IMR-90 (cell line): ENCODE measurements around the gene SPATA31D3. TPM values are rescaled to one million over a fixed set of nuclear protein-coding genes. Genes with fewer than 3 reads are reported as not detected.

Source experiments
- ATAC-seq: fragments of 200-7000 bp; cut with Tn5 transposase; 2 replicates; pipeline ENCODE4 v1.9.1; 2020; ENCODE audit warnings: low read depth, mild to moderate bottlenecking, moderate library complexity
- BruUV-seq: library from RNA; stranded (reverse); fragments of 400-500 nt; replicated peaks from 2 replicates; lab custom pipeline; 2021; lab: Mats Ljungman, UMichigan
- CTCF ChIA-PET: fragments of 300-600 bp; formaldehyde crosslinking; extraction: SDS; loops from one replicate; lab custom pipeline; 2021; ENCODE audit warnings: antibody characterized with exemption; lab: Yijun Ruan, JAX
- POLR2A ChIA-PET: fragments of 300-600 bp; sonication (Branson Sonifier 250); formaldehyde crosslinking; loops from one replicate; lab custom pipeline; 2022; ENCODE audit warnings: antibody characterized with exemption; ENCODE audit not compliant: unreplicated experiment; lab: Charles Lee
- DNase-seq: peaks from one replicate; pipeline ENCODE4 v3.0.0; 2013
- H2AFZ ChIP-seq: replicated peaks from 2 replicates; pipeline ENCODE3; 2013; ENCODE audit warnings: low read length, mild to moderate bottlenecking; ENCODE audit not compliant: poor library complexity
- H2AK5ac ChIP-seq: 2 replicates; pipeline ENCODE4 v1.6.1; 2013; ENCODE audit warnings: low read depth, low read length, inconsistent platforms
- H2AK9ac ChIP-seq: replicated peaks from 2 replicates; pipeline ENCODE3; 2013; ENCODE audit warnings: mild to moderate bottlenecking, low read depth, low read length, moderate library complexity; ENCODE audit not compliant: poor library complexity
- H2BK120ac ChIP-seq: 2 replicates; pipeline ENCODE4 v1.6.1; 2013; ENCODE audit warnings: low read depth, low read length, inconsistent platforms
- H2BK15ac ChIP-seq: 3 replicates; pipeline ENCODE4 v1.6.1; 2013; ENCODE audit warnings: low read depth, low read length, inconsistent platforms
- H2BK20ac ChIP-seq: 2 replicates; pipeline ENCODE4 v1.6.1; 2013; ENCODE audit warnings: low read depth, mild to moderate bottlenecking, inconsistent platforms, low read length, moderate library complexity
- H2BK5ac ChIP-seq: 2 replicates; pipeline ENCODE4 v1.6.1; 2013; ENCODE audit warnings: mild to moderate bottlenecking, low read depth, low read length, inconsistent platforms; ENCODE audit not compliant: poor library complexity, severe bottlenecking
- H3K14ac ChIP-seq: replicated peaks from 2 replicates; pipeline ENCODE4 v1.6.1; 2013; ENCODE audit warnings: low read depth, low read length, inconsistent platforms
- H3K18ac ChIP-seq: 2 replicates; pipeline ENCODE4 v1.6.1; 2013; ENCODE audit warnings: low read depth, low read length, control low read depth
- H3K23ac ChIP-seq: 2 replicates; pipeline ENCODE4 v1.6.1; 2013; ENCODE audit warnings: low read depth, low read length, inconsistent platforms
- H3K27ac ChIP-seq: 2 replicates; pipeline ENCODE4 v1.5.1; 2013; ENCODE audit warnings: mild to moderate bottlenecking, control low read depth, low read length; ENCODE audit not compliant: insufficient read depth
- H3K27me3 ChIP-seq: 2 replicates; pipeline ENCODE4 v1.6.1; 2013; ENCODE audit warnings: low read length; ENCODE audit not compliant: control insufficient read depth, insufficient read depth
- H3K36me3 ChIP-seq: 2 replicates; pipeline ENCODE4 v1.6.1; 2013; ENCODE audit warnings: low read length, mixed read lengths; ENCODE audit not compliant: control insufficient read depth, insufficient read depth
- H3K4ac ChIP-seq: 2 replicates; pipeline ENCODE4 v1.6.1; 2013; ENCODE audit warnings: low read depth, low read length, inconsistent platforms
- H3K4me1 ChIP-seq: 2 replicates; pipeline ENCODE4 v1.6.1; 2013; ENCODE audit warnings: low read length, mixed read lengths; ENCODE audit not compliant: control insufficient read depth, insufficient read depth
- H3K4me2 ChIP-seq: 2 replicates; pipeline ENCODE4 v1.6.1; 2013; ENCODE audit warnings: low read depth, mild to moderate bottlenecking, control low read depth, low read length, moderate library complexity
- H3K4me3 ChIP-seq: 2 replicates; pipeline ENCODE4 v1.5.1; 2013; ENCODE audit warnings: low read depth, mild to moderate bottlenecking, control low read depth, low read length, moderate library complexity; ENCODE audit not compliant: insufficient read depth
- H3K56ac ChIP-seq: 2 replicates; pipeline ENCODE4 v1.6.1; 2013; ENCODE audit warnings: low read length, inconsistent platforms; ENCODE audit not compliant: insufficient read depth; ENCODE audit errors: extremely low read depth
- H3K79me1 ChIP-seq, 2 experiments: 2 replicates each; pipeline ENCODE4 v1.6.1; 2013; ENCODE audit warnings: low read length in 2 of 2, inconsistent platforms in 1 of 2, low read depth in 1 of 2
- H3K9ac ChIP-seq: 2 replicates; pipeline ENCODE4 v1.6.1; 2013; ENCODE audit warnings: low read depth, low read length, control low read depth
- H3K9me1 ChIP-seq: 2 replicates; pipeline ENCODE4 v1.6.1; 2013; ENCODE audit warnings: low read length, inconsistent platforms; ENCODE audit not compliant: insufficient read depth
- H3K9me3 ChIP-seq: 2 replicates; pipeline ENCODE4 v1.6.1; 2013; ENCODE audit warnings: low read length; ENCODE audit not compliant: control insufficient read depth, insufficient read depth
- H4K20me1 ChIP-seq: 2 replicates; pipeline ENCODE4 v1.6.1; 2013; ENCODE audit warnings: low read length, inconsistent platforms; ENCODE audit not compliant: insufficient read depth
- H4K5ac ChIP-seq: 2 replicates; pipeline ENCODE4 v1.6.1; 2013; ENCODE audit warnings: mild to moderate bottlenecking, low read depth, low read length, control low read depth
- H4K8ac ChIP-seq, 2 experiments: 2 replicates each; pipeline ENCODE4 v1.6.1; 2013; ENCODE audit warnings: low read depth in 2 of 2, low read length in 2 of 2, control low read depth in 1 of 2, inconsistent platforms in 1 of 2
- H4K91ac ChIP-seq: 2 replicates; pipeline ENCODE4 v1.6.1; 2013; ENCODE audit warnings: low read depth, low read length, inconsistent platforms; ENCODE audit not compliant: insufficient read depth
- BHLHE40 ChIP-seq: fragments of 150-350 bp; IDR thresholded peaks from 2 replicates; pipeline ENCODE4 v1.6.1; 2016; ENCODE audit warnings: mild to moderate bottlenecking, low read depth, low read length
- CEBPB ChIP-seq: IDR thresholded peaks from 2 replicates; pipeline ENCODE4 v1.6.1; 2012; ENCODE audit warnings: low read depth, low read length, improper control_type of control experiment
- CHD1 ChIP-seq: IDR thresholded peaks from 2 replicates; pipeline ENCODE4 v1.6.1; 2012; ENCODE audit warnings: low read depth, low read length, improper control_type of control experiment
- CTCF ChIP-seq: conservative IDR thresholded peaks from 2 replicates; pipeline ENCODE4 v1.5.1; 2012; ENCODE audit warnings: mild to moderate bottlenecking, low read depth, low read length, improper control_type of control experiment
- ELK1 ChIP-seq: fragments of 150-350 bp; IDR thresholded peaks from 2 replicates; pipeline ENCODE4 v1.6.1; 2016; ENCODE audit warnings: low read depth, mild to moderate bottlenecking, low read length, moderate library complexity, borderline replicate concordance
- FOS ChIP-seq: fragments of 150-350 bp; IDR thresholded peaks from 2 replicates; pipeline ENCODE4 v1.6.1; 2016; ENCODE audit warnings: low read depth, low read length
- MAFK ChIP-seq: IDR thresholded peaks from 2 replicates; pipeline ENCODE4 v1.6.1; 2012; ENCODE audit warnings: low read depth, low read length, improper control_type of control experiment
- RAD21 ChIP-seq: IDR thresholded peaks from 2 replicates; pipeline ENCODE4 v1.6.1; 2012; ENCODE audit warnings: low read length, improper control_type of control experiment
- RCOR1 ChIP-seq: IDR thresholded peaks from 2 replicates; pipeline ENCODE4 v1.6.1; 2012; ENCODE audit warnings: mild to moderate bottlenecking, low read length, improper control_type of control experiment; ENCODE audit not compliant: insufficient replicate concordance
- RFX5 ChIP-seq: IDR thresholded peaks from 2 replicates; pipeline ENCODE4 v1.8.0; 2012; ENCODE audit warnings: low read depth, mild to moderate bottlenecking, low read length, moderate library complexity
- USF2 ChIP-seq: fragments of 150-350 bp; IDR thresholded peaks from 2 replicates; pipeline ENCODE4 v1.6.1; 2017; ENCODE audit warnings: mild to moderate bottlenecking, antibody characterized with exemption, low read length, low read depth
- dilution Hi-C: fragments of 300-500 bp; cut with HindIII; formaldehyde crosslinking; loops from one replicate; pipeline ENCODE4 v1.14.3; 2018; ENCODE audit warnings: low sequenced_read_pairs; ENCODE audit not compliant: unreplicated experiment
- in situ Hi-C: fragments of 300-500 bp; cut with MboI; formaldehyde crosslinking; loops from 3 replicates; pipeline ENCODE4 v1.14.3; 2019; ENCODE audit warnings: low sequenced_read_pairs, inconsistent platforms, mixed read lengths
- intact Hi-C: fragments of 100-400 bp; cut with micrococcal nuclease; formaldehyde crosslinking; loops from 2 replicates; pipeline ENCODE4 v1.10.0; 2022
- polyA plus RNA-seq, 3 experiments: library from polyadenylated mRNA; depleted of rRNA; stranded (reverse); fragments of >200 nt; gene quantifications; 2 replicates each; pipeline ENCODE4 v1.2.3, GENCODE V29; 2012; ENCODE audit warnings: low replicate concordance in 1 of 3
- total RNA-seq: library from RNA; depleted of rRNA; stranded (reverse); fragments of >200 nt; gene quantifications from 2 replicates; pipeline ENCODE4 v1.2.3, GENCODE V29; 2012

Gene SPATA31D3
- total and polyA plus RNA-seq, 2 of the 4 experiments (the other 2 are of a cell fraction): not detected

GRCh38 chr9:81980568-81980967 lies 37.3 kb downstream of the SPATA31D3 start:
- Histone ChIP-seq H2AK9ac (no peak overlapping the region), H2BK20ac (no peak overlapping the region), H3K9ac (no peak overlapping the region), H3K27me3 (no peaks in the 10 kb centered on the region), H3K79me1 (no peaks in the 10 kb centered on the region), H3K4me1 (peaks cover 1% of the 10 kb centered on the region; the same call in 1 of the 2 replicates), H3K18ac (no peak overlapping the region), H2AFZ (no peak overlapping the region), H4K91ac (no peak overlapping the region), H3K4me2 (no peak overlapping the region), H3K9me3 (no peaks in the 10 kb centered on the region), H3K4ac (no peak overlapping the region), H3K14ac (no peak overlapping the region), H2AK5ac (no peak overlapping the region), H4K5ac (no peak overlapping the region), H2BK15ac (no peak overlapping the region), H3K56ac (no peak overlapping the region), H2BK120ac (no peak overlapping the region), H3K27ac (no peak overlapping the region), H2BK5ac (no peak overlapping the region), H4K8ac (no peak overlapping the region), H3K23ac (no peak overlapping the region), H3K36me3 (no peaks in the 10 kb centered on the region), H4K20me1 (no peaks in the 10 kb centered on the region), H3K4me3 (no peak overlapping the region), H3K9me1 (no peaks in the 10 kb centered on the region)
- in situ Hi-C loops (no loop called here), dilution Hi-C loops (no loop called here), intact Hi-C loops (loop anchor here (5.0 kb wide), 1 partner anchor 477 kb away; no protein-coding TSS in a partner anchor)
- no TSS peak for BruUV-seq
- peak; percentile 6 for DNase-seq
- POLR2A ChIA-PET: no interaction called here
- no peak for ATAC-seq
- CTCF ChIA-PET: no interaction called here
- TF ChIP-seq CEBPB (no peak), USF2 (no peak), RCOR1 (no peak), FOS (no peak), RAD21 (no peak), ELK1 (no peak), MAFK (no peak), CTCF (no peak), RFX5 (no peak), BHLHE40 (no peak), CHD1 (no peak)
